ENCODE measurements around the gene ADAMTS14.

ADAMTS14 gene

DNA sequence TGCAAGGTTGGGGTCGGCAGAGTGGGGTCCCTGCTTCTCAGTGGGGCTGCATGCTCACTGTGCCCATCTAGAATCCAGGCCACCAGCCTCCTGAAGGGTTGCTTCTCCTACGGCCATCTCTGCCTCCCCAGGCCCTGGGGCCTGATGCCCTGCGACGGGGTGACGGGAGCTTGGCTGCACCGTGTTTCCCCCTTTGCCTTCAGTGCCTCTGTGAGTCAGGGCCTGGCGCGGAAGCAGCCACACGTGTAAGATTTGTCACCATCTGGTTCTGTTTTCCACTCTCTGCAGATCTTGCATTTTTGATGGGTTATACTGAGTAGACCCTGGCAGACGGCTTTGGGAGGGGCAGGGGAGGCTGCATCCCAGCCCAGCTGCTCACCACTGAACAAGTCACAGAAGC is 7.2 kb downstream of the ADAMTS14 start:
- ATAC-seq, result peak; percentile 87
- TF ChIP-seq, protein P1, sequence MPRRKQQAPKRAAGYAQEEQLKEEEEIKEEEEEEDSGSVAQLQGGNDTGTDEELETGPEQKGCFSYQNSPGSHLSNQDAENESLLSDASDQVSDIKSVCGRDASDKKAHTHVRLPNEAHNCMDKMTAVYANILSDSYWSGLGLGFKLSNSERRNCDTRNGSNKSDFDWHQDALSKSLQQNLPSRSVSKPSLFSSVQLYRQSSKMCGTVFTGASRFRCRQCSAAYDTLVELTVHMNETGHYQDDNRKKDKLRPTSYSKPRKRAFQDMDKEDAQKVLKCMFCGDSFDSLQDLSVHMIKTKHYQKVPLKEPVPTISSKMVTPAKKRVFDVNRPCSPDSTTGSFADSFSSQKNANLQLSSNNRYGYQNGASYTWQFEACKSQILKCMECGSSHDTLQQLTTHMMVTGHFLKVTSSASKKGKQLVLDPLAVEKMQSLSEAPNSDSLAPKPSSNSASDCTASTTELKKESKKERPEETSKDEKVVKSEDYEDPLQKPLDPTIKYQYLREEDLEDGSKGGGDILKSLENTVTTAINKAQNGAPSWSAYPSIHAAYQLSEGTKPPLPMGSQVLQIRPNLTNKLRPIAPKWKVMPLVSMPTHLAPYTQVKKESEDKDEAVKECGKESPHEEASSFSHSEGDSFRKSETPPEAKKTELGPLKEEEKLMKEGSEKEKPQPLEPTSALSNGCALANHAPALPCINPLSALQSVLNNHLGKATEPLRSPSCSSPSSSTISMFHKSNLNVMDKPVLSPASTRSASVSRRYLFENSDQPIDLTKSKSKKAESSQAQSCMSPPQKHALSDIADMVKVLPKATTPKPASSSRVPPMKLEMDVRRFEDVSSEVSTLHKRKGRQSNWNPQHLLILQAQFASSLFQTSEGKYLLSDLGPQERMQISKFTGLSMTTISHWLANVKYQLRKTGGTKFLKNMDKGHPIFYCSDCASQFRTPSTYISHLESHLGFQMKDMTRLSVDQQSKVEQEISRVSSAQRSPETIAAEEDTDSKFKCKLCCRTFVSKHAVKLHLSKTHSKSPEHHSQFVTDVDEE (CRISPR knock-in tag; IDR thresholded peaks at IDR 0.05), result no peak
- TF ChIP-seq PPARA (CRISPR knock-in tag; IDR thresholded peaks at IDR 0.05; ENCODE audit: borderline replicate concordance) (no peak), ARNTL (CRISPR knock-in tag; IDR thresholded peaks at IDR 0.05; ENCODE audit: borderline replicate concordance, low read depth) (no peak), BACH2 (CRISPR knock-in tag; IDR thresholded peaks at IDR 0.05; ENCODE audit: borderline replicate concordance) (no peak)

DNA sequence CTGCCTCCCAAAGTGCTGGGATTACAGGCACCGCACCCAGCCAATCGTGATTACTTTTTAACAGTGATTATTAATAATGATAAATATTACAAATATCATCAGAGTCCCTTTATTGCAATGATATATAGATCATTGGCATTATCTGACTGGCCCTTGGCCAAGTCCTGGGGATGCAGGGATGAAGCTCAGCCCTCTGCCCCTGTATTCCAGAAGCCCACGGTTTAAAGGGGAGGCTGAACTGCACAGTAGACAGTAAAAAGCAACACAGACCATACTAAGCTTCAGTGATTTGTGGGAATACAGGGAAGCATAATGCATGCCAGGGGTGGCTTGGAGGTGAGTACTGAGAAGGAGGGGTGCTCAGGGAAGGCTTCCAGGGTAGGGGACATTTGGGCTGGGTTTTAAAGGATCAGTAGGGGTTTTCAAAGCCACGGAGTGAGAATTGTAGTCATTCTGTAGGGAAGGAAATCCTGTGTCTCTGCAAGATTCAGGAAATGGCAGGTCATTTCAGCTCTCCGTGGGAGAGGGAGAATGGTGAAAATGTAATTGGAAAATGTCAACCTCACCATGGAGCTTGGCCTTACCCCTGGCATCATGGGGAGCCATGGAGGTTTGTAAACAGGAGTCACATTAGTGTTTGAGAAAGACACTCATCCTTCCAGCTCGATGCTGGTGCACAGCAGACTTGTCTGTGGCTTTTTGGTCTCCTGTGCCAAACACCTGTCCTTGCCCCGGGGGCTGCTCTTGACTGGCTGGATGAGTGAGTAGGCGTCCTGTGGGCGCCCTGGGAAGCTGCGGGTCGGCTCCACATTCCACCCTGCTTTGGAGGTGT is 8.8 kb downstream of the ADAMTS14 start:
- no peak for ATAC-seq
- no peak for TF ChIP-seq TCF4 (CRISPR knock-in tag; IDR thresholded peaks at IDR 0.05; ENCODE audit: borderline replicate concordance)
- TF ChIP-seq ZFP3 (CRISPR knock-in tag; IDR thresholded peaks at IDR 0.05), result peak; percentile 87; the same call in 1 of the 2 replicates

DNA sequence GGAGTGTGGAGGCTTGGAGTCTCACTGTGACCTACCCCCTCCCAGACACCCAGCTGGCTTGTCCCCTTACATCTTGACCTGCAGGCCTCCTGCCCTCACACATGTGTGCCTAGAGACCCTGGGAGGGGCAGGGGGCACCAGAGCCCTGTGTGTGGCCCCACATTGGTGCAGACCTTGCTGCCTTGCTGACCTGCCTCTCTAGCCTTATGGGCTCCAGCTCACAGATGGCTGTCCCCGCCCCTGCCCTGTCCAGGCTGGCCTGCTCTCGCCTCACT is 9.4 kb downstream of the ADAMTS14 start:
- no peak for ATAC-seq
- TF ChIP-seq ZFP30 (CRISPR knock-in tag; IDR thresholded peaks at IDR 0.05) (no peak), ZNF70 (CRISPR knock-in tag; IDR thresholded peaks at IDR 0.05) (no peak), ESRRG (CRISPR knock-in tag; IDR thresholded peaks at IDR 0.05) (no peak), GLIS3 (CRISPR knock-in tag; IDR thresholded peaks at IDR 0.05) (no peak), OSR1 (CRISPR knock-in tag; IDR thresholded peaks at IDR 0.05) (no peak), CSDC2 (CRISPR knock-in tag; IDR thresholded peaks at IDR 0.05) (no peak), BACH2 (CRISPR knock-in tag; IDR thresholded peaks at IDR 0.05; ENCODE audit: borderline replicate concordance) (no peak), PPARA (CRISPR knock-in tag; IDR thresholded peaks at IDR 0.05; ENCODE audit: borderline replicate concordance) (no peak), ZNF565 (CRISPR knock-in tag; conservative IDR thresholded peaks at IDR 0.05; ENCODE audit: low read depth) (no peak)
- TF ChIP-seq, protein P2, sequence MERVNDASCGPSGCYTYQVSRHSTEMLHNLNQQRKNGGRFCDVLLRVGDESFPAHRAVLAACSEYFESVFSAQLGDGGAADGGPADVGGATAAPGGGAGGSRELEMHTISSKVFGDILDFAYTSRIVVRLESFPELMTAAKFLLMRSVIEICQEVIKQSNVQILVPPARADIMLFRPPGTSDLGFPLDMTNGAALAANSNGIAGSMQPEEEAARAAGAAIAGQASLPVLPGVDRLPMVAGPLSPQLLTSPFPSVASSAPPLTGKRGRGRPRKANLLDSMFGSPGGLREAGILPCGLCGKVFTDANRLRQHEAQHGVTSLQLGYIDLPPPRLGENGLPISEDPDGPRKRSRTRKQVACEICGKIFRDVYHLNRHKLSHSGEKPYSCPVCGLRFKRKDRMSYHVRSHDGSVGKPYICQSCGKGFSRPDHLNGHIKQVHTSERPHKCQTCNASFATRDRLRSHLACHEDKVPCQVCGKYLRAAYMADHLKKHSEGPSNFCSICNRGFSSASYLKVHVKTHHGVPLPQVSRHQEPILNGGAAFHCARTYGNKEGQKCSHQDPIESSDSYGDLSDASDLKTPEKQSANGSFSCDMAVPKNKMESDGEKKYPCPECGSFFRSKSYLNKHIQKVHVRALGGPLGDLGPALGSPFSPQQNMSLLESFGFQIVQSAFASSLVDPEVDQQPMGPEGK (CRISPR knock-in tag; IDR thresholded peaks at IDR 0.05; ENCODE audit: borderline replicate concordance), result no peak
- TF ChIP-seq, protein P3, sequence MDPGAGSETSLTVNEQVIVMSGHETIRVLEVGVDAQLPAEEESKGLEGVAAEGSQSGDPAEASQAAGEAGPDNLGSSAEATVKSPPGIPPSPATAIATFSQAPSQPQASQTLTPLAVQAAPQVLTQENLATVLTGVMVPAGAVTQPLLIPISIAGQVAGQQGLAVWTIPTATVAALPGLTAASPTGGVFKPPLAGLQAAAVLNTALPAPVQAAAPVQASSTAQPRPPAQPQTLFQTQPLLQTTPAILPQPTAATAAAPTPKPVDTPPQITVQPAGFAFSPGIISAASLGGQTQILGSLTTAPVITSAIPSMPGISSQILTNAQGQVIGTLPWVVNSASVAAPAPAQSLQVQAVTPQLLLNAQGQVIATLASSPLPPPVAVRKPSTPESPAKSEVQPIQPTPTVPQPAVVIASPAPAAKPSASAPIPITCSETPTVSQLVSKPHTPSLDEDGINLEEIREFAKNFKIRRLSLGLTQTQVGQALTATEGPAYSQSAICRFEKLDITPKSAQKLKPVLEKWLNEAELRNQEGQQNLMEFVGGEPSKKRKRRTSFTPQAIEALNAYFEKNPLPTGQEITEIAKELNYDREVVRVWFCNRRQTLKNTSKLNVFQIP (CRISPR knock-in tag; IDR thresholded peaks at IDR 0.05; ENCODE audit: borderline replicate concordance, low read depth), result no peak

DNA sequence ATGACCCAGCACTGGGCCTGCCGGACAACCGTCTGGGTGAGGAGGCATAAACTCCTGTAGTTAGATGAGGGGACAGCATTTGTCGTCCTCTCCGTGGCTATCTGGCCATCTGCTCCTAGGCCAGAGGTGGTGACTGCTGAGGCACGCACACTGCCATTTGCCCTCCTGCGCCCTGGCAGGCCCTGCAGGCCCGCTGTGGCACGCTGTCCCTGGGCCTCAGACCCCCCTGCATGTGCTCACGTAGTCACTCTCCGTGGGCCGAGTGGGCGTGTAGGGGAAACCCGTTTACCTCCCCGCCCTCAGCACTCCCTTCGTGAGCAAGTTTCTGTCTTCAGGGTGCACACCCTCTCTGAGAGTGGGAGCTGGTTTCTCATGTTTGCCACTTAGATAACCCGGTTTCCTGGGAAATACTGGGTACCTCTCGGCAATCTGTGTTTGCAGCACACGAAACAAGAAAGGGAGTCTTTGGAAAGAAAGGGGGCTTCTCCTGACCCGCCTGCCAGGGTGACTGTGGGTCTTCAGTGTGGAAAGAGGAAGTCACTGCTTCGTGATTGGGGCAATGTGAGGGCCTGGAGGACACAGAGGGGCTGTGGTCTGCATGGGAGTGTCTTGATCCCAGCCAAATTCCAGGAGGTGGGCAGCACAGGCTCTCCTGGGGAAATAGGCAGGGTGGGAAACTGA is 10.8 kb downstream of the ADAMTS14 start:
- no peak for ATAC-seq
- TF ChIP-seq ZFP30 (CRISPR knock-in tag; IDR thresholded peaks at IDR 0.05) (no peak), ZNF565 (CRISPR knock-in tag; conservative IDR thresholded peaks at IDR 0.05; ENCODE audit: low read depth) (no peak), TCF4 (CRISPR knock-in tag; IDR thresholded peaks at IDR 0.05; ENCODE audit: borderline replicate concordance) (no peak), TOX (CRISPR knock-in tag; IDR thresholded peaks at IDR 0.05; ENCODE audit: borderline replicate concordance) (no peak), SNAI2 (CRISPR knock-in tag; IDR thresholded peaks at IDR 0.05) (no peak), RARB (CRISPR knock-in tag; IDR thresholded peaks at IDR 0.05) (no peak), ARNTL (CRISPR knock-in tag; IDR thresholded peaks at IDR 0.05; ENCODE audit: borderline replicate concordance, low read depth) (no peak), OSR1 (CRISPR knock-in tag; IDR thresholded peaks at IDR 0.05) (no peak), ZNF8 (CRISPR knock-in tag; IDR thresholded peaks at IDR 0.05) (no peak), CSDC2 (CRISPR knock-in tag; IDR thresholded peaks at IDR 0.05) (no peak), ZFP3 (CRISPR knock-in tag; IDR thresholded peaks at IDR 0.05) (no peak)
- TF ChIP-seq, protein P4, sequence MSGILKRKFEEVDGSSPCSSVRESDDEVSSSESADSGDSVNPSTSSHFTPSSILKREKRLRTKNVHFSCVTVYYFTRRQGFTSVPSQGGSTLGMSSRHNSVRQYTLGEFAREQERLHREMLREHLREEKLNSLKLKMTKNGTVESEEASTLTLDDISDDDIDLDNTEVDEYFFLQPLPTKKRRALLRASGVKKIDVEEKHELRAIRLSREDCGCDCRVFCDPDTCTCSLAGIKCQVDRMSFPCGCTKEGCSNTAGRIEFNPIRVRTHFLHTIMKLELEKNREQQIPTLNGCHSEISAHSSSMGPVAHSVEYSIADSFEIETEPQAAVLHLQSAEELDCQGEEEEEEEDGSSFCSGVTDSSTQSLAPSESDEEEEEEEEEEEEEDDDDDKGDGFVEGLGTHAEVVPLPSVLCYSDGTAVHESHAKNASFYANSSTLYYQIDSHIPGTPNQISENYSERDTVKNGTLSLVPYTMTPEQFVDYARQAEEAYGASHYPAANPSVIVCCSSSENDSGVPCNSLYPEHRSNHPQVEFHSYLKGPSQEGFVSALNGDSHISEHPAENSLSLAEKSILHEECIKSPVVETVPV (CRISPR knock-in tag; IDR thresholded peaks at IDR 0.05), result no peak
- TF ChIP-seq, protein P5, sequence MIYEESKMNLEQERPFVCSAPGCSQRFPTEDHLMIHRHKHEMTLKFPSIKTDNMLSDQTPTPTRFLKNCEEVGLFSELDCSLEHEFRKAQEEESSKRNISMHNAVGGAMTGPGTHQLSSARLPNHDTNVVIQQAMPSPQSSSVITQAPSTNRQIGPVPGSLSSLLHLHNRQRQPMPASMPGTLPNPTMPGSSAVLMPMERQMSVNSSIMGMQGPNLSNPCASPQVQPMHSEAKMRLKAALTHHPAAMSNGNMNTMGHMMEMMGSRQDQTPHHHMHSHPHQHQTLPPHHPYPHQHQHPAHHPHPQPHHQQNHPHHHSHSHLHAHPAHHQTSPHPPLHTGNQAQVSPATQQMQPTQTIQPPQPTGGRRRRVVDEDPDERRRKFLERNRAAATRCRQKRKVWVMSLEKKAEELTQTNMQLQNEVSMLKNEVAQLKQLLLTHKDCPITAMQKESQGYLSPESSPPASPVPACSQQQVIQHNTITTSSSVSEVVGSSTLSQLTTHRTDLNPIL (CRISPR knock-in tag; IDR thresholded peaks at IDR 0.05; ENCODE audit: low read depth), result no peak
- TF ChIP-seq, protein P1 (CRISPR knock-in tag; IDR thresholded peaks at IDR 0.05), result no peak

Measured in SK-N-SH treated with all-trans-retinoic acid at 6 μM for 48 hours (cell line).